ENCODE measurements around the gene GSTO1.

Gene GSTO1

DNA sequence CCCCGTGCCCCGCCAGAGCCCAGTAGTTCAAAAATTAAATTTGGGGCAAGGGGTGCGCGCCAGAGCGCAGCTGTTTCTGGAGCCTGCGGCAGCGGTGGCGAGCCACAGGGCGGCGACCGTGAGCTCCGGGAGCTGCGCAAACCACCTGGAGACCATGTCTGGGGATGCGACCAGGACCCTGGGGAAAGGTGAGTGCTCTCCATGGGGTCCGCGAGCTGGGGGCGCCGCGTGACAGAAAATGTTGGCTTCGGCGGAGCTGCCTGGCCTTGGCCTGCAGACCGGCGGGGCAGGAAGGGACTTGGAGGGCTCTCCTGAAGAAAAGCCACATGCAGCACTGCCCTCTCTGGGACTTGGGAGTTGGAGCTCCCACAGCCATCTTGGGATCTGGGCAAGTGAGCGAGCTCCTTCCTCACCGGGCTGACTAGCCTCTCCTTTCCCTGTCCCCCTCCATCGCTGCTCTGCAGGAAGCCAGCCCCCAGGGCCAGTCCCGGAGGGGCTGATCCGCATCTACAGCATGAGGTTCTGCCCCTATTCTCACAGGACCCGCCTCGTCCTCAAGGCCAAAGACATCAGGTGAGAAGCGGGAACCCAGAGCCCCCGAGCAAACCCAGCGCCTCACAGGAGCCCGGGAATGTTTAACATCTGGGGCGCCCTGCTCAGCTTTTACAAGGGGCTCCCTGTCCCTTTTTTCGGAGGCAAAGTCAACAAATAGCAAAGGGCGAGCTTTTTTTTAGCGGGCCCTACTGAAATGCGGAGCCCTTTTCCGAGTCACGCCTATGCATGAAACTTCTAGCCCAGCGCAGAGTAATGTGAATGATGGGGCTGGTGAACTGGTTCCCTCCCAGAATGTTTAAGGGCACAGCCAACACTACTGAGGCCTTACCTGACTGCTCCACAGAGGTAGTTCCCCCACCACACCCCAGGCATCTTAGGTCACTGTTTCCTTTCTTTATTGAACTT is 20.4 kb downstream of the GSTO1 start (continued):
- TF ChIP-seq, protein P1, sequence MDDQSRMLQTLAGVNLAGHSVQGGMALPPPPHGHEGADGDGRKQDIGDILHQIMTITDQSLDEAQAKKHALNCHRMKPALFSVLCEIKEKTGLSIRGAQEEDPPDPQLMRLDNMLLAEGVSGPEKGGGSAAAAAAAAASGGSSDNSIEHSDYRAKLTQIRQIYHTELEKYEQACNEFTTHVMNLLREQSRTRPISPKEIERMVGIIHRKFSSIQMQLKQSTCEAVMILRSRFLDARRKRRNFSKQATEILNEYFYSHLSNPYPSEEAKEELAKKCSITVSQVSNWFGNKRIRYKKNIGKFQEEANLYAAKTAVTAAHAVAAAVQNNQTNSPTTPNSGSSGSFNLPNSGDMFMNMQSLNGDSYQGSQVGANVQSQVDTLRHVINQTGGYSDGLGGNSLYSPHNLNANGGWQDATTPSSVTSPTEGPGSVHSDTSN (CRISPR knock-in tag; IDR thresholded peaks at IDR 0.05), result no peak
- TF ChIP-seq, protein P2, sequence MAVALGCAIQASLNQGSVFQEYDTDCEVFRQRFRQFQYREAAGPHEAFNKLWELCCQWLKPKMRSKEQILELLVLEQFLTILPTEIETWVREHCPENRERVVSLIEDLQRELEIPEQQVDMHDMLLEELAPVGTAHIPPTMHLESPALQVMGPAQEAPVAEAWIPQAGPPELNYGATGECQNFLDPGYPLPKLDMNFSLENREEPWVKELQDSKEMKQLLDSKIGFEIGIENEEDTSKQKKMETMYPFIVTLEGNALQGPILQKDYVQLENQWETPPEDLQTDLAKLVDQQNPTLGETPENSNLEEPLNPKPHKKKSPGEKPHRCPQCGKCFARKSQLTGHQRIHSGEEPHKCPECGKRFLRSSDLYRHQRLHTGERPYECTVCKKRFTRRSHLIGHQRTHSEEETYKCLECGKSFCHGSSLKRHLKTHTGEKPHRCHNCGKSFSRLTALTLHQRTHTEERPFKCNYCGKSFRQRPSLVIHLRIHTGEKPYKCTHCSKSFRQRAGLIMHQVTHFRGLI (tag by site-specific recombination; IDR thresholded peaks at IDR 0.05), result no peak
- TF ChIP-seq ZNF654 (tag by site-specific recombination; IDR thresholded peaks at IDR 0.05; ENCODE audit: low read depth) (peak; percentile 33), ZNF776 (tag by site-specific recombination; IDR thresholded peaks at IDR 0.05; ENCODE audit: borderline replicate concordance) (no peak), EGR2 (tag by site-specific recombination; IDR thresholded peaks at IDR 0.05; ENCODE audit: low read depth) (no peak), OSR2 (tag by site-specific recombination; IDR thresholded peaks at IDR 0.05) (no peak), ZNF174 (tag by site-specific recombination; IDR thresholded peaks at IDR 0.05) (no peak), ZNF560 (tag by site-specific recombination; IDR thresholded peaks at IDR 0.05; ENCODE audit: borderline replicate concordance) (no peak), ZNF223 (tag by site-specific recombination; IDR thresholded peaks at IDR 0.05) (no peak), ZNF624 (tag by site-specific recombination; IDR thresholded peaks at IDR 0.05) (no peak), ZNF19 (tag by site-specific recombination; IDR thresholded peaks at IDR 0.05; ENCODE audit: low read depth) (no peak), ZBTB21 (tag by site-specific recombination; IDR thresholded peaks at IDR 0.05) (no peak), ZNF510 (tag by site-specific recombination; IDR thresholded peaks at IDR 0.05; ENCODE audit: insufficient replicate concordance) (no peak), ZSCAN16 (tag by site-specific recombination; IDR thresholded peaks at IDR 0.05) (no peak), ZNF433 (tag by site-specific recombination; IDR thresholded peaks at IDR 0.05; ENCODE audit: low read depth) (no peak), HOXA7 (CRISPR knock-in tag; IDR thresholded peaks at IDR 0.05; ENCODE audit: borderline replicate concordance) (no peak), FEZF1 (tag by site-specific recombination; IDR thresholded peaks at IDR 0.05) (no peak), ZNF426 (tag by site-specific recombination; IDR thresholded peaks at IDR 0.05) (no peak), ZNF24 (tag by site-specific recombination; IDR thresholded peaks at IDR 0.05) (no peak), SALL2 (tag by site-specific recombination; IDR thresholded peaks at IDR 0.05; ENCODE audit: borderline replicate concordance) (no peak), ZNF677 (tag by site-specific recombination; IDR thresholded peaks at IDR 0.05) (no peak), ZNF670 (tag by site-specific recombination; IDR thresholded peaks at IDR 0.05; ENCODE audit: low read depth) (no peak), ZNF626 (tag by site-specific recombination; IDR thresholded peaks at IDR 0.05) (no peak), ZBTB48 (tag by site-specific recombination; IDR thresholded peaks at IDR 0.05) (peak; percentile 48; the same call in 1 of the 2 replicates)
- TF ChIP-seq, protein P3, sequence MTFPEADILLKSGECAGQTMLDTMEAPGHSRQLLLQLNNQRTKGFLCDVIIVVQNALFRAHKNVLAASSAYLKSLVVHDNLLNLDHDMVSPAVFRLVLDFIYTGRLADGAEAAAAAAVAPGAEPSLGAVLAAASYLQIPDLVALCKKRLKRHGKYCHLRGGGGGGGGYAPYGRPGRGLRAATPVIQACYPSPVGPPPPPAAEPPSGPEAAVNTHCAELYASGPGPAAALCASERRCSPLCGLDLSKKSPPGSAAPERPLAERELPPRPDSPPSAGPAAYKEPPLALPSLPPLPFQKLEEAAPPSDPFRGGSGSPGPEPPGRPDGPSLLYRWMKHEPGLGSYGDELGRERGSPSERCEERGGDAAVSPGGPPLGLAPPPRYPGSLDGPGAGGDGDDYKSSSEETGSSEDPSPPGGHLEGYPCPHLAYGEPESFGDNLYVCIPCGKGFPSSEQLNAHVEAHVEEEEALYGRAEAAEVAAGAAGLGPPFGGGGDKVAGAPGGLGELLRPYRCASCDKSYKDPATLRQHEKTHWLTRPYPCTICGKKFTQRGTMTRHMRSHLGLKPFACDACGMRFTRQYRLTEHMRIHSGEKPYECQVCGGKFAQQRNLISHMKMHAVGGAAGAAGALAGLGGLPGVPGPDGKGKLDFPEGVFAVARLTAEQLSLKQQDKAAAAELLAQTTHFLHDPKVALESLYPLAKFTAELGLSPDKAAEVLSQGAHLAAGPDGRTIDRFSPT (tag by site-specific recombination; IDR thresholded peaks at IDR 0.05), result no peak
- TF ChIP-seq, protein P4, sequence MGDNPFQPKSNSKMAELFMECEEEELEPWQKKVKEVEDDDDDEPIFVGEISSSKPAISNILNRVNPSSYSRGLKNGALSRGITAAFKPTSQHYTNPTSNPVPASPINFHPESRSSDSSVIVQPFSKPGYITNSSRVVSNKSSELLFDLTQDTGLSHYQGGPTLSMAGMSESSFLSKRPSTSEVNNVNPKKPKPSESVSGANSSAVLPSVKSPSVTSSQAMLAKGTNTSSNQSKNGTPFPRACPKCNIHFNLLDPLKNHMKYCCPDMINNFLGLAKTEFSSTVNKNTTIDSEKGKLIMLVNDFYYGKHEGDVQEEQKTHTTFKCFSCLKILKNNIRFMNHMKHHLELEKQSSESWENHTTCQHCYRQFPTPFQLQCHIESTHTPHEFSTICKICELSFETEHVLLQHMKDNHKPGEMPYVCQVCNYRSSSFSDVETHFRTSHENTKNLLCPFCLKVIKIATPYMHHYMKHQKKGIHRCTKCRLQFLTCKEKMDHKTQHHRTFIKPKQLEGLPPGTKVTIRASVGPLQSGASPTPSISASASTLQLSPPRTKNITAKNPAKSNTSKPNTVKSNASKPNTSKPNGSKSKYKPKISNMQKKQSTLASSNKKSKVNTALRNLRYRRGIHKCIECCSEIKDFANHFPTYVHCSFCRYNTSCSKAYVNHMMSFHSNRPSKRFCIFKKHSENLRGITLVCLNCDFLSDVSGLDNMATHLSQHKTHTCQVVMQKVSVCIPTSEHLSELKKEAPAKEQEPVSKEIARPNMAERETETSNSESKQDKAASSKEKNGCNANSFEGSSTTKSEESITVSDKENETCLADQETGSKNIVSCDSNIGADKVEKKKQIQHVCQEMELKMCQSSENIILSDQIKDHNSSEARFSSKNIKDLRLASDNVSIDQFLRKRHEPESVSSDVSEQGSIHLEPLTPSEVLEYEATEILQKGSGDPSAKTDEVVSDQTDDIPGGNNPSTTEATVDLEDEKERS (tag by site-specific recombination; IDR thresholded peaks at IDR 0.05), result no peak
- TF ChIP-seq, protein P5, sequence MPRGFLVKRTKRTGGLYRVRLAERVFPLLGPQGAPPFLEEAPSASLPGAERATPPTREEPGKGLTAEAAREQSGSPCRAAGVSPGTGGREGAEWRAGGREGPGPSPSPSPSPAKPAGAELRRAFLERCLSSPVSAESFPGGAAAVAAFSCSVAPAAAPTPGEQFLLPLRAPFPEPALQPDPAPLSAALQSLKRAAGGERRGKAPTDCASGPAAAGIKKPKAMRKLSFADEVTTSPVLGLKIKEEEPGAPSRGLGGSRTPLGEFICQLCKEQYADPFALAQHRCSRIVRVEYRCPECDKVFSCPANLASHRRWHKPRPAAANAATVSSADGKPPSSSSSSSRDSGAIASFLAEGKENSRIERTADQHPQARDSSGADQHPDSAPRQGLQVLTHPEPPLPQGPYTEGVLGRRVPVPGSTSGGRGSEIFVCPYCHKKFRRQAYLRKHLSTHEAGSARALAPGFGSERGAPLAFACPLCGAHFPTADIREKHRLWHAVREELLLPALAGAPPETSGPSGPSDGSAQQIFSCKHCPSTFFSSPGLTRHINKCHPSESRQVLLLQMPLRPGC (tag by site-specific recombination; IDR thresholded peaks at IDR 0.05), result no peak
- TF ChIP-seq, protein P6, sequence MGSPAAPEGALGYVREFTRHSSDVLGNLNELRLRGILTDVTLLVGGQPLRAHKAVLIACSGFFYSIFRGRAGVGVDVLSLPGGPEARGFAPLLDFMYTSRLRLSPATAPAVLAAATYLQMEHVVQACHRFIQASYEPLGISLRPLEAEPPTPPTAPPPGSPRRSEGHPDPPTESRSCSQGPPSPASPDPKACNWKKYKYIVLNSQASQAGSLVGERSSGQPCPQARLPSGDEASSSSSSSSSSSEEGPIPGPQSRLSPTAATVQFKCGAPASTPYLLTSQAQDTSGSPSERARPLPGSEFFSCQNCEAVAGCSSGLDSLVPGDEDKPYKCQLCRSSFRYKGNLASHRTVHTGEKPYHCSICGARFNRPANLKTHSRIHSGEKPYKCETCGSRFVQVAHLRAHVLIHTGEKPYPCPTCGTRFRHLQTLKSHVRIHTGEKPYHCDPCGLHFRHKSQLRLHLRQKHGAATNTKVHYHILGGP (tag by site-specific recombination; IDR thresholded peaks at IDR 0.05), result no peak
